Right renal pelvis (tissue), 4 donors: ENCODE data around the gene PLA2G2D. TPM values are rescaled to one million over a fixed set of nuclear protein-coding genes. Genes with fewer than 3 reads are reported as not detected.

Source experiments
- DNase-seq, 4 donors: peaks; one replicate each; pipeline ENCODE4 v3.0.0-alpha.2; 2013; ENCODE audit warnings: low read depth in 4 of 4, low spot score in 3 of 4, missing footprints in 1 of 4
- polyA plus RNA-seq, 4 donors: library from polyadenylated mRNA; unstranded; fragments of 120-200 nt; gene quantifications; one replicate each; pipeline ENCODE4 v1.2.1, GENCODE V29; 2013; ENCODE audit not compliant: insufficient read length in 4 of 4

Gene PLA2G2D
- polyA plus RNA-seq, 4 donors = 0.06 TPM; not detected in 3

DNA sequence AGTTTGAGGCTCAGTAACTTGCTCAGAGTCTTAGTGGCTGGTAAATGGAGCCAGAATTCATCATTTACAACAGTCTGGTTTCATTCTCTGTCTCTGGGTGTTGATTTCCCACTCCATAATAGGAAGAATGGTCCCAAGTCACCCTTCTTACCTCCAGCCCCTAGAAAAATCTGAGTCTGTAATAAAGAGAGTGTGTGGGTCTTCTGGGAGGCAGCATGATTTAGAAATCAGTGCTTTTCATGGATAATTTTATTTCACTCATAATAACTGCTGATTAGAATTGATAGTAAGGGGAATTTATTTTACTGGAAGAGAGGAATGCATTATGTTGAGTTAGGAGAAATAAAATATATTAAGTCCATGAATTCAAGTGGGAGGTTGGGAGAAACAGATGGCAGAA, 2.1 kb downstream of the PLA2G2D start:
- DNase-seq = no peak

- DNase-seq = no peak
These were observed 3.4 kb downstream of the PLA2G2D start for GRCh38 chr1:20115916-20116315.

DNA sequence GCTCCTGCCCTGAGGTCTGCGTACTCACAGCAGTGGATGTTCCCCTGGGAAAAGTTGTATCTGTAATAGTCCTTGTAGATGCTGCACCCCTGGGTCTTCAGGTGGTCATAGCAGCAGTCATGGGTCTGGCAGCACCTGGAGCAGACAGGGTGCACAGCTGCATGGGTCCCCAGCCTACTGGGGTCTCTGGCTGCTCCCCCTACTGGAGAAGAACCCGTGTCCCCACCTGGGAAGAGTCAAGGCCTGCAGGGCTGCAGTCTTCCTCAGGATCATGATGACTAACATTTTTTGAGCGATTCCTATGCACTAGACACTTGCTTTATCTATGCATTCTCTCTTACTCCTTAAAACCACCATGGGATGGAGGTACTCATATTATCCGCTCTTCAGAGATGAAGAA, 3.9 kb downstream of the PLA2G2D start:
- no peak for DNase-seq

GRCh38 chr1:20114021-20114648, 5.2 kb downstream of the PLA2G2D start:
- no peak for DNase-seq

- DNase-seq = no peak
These were observed 6.9 kb downstream of the PLA2G2D start for GRCh38 chr1:20112279-20113000.

- no peak for DNase-seq
These were observed 7.9 kb downstream of the PLA2G2D start for GRCh38 chr1:20111452-20111851.

GRCh38 chr1:20110679-20111078, 8.7 kb downstream of the PLA2G2D start:
- no peak for DNase-seq

GRCh38 chr1:20109223-20109856, 10.0 kb downstream of the PLA2G2D start:
- no peak for DNase-seq

- no peak for DNase-seq
These were observed 10.8 kb downstream of the PLA2G2D start for GRCh38 chr1:20108366-20109123.

DNA sequence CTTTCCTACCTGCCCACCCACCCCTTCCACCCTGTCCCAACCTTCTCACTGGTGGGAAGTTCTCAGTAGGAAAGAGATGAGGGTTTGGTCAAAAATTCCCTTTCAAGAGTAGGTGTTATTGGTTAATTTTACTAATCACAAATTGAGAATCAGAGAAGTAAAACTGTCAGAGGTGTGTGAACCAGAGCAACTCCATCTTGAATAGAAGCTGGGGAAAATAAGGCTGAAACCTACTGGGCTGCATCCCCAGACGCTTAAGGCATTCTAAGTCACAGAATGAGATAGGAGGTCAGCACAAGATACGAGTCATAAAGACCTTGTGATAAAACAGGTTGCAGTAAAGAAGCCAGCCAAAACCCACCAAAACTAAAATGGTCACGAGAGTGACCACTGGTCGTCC, 11.5 kb downstream of the PLA2G2D start:
- DNase-seq = no peak

- DNase-seq = no peak
These were observed 12.0 kb downstream of the PLA2G2D start for GRCh38 chr1:20107351-20107750.

DNA sequence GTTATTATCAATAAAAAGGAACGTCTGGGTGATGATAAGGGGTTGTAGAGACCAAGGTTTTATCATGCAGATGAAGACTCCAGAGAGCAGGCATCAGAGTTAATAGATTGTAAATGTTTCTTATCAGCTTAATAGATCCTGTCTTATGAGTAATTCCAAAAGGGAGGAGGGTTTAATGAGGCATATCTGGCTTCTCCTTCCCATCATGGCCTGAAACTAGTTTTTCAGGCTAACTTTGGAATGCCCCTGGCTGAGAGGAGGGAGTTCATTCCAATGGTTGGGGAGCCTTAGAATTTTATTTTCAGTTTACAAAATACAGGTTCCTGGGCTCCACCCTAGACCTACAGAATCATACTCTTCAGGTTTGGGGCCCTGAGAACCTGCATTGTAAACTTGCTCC, 13.5 kb downstream of the PLA2G2D start:
- DNase-seq = no peak

GRCh38 chr1:20102875-20103274, 16.5 kb downstream of the PLA2G2D start:
- no peak for DNase-seq

- peak in 2 of 4 donors; percentile 7 to 15 for DNase-seq
These were observed 18.5 kb downstream of the PLA2G2D start for GRCh38 chr1:20100632-20101355.

DNA sequence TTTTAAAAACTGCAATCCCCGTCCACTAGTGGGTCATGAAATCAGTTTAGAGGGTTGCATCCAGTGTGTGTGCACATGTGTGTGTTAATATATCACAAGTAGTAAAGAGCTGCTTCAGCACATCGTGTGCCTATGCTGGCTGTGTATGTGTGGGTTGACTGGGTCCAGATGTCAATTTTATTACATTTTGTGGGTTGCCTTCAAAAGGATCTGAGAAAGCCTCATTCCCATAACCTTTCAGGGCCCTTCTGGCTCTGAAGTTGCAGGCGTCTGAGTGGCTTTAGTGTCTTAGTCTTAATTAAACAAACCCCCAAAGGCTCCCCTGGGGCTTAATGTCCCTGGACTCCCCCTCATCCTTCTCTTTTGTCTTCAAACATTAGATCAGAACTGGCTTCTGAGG, 19.8 kb downstream of the PLA2G2D start:
- no peak for DNase-seq

DNA sequence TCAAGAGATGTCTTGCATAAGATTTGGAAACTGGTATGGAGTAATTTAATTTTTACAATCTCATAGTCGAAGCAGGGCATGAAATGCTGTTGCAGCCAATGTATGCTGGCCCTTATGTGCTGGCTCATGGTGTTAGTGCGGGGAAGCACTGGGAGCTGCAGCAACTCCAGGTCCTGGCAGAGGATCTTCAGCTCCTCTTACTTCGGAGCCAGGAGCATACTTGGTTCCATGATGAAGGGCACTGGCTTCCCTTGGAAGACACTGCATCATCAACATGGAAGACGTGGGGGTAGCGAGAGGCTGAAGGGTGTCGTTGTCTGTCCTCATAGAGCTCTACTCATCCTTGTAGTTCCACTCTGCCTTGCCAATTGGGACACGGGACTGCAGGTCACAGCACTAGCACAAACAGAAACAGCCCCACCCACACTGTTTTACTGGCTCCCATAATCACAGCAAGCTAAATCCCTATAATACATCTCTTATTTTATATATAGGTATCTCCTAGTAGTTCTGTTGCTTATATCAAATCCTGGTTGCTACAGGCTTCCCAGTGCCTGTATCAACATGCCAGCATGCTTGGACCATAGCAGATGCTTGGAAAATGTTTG, 22.4 kb downstream of the PLA2G2D start:
- DNase-seq = no peak

- no peak for DNase-seq
These were observed 23.5 kb downstream of the PLA2G2D start for GRCh38 chr1:20095564-20096434.

DNA sequence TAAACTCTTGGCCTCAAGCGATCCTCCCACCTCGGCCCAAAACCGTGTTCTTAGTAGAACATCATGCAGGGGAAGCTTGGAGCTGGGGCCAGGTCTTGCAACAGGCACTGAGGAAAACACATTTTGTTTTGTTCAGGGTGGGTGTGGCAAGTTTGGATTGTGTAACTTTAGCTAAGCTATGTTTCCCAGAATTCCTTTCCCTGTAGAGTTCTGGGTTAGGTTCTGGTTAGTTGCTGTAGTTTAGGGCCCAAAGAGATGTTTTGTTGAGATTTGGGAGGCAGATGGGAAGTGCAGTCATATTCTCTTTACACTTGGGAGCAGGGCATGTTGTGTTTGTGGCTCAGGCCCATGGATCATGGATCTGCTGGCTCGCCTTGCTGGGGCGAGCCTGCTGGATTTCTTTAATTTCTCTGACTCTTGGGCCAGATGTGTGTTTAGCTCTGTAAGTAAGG, 25.4 kb downstream of the PLA2G2D start:
- DNase-seq = no peak

DNA sequence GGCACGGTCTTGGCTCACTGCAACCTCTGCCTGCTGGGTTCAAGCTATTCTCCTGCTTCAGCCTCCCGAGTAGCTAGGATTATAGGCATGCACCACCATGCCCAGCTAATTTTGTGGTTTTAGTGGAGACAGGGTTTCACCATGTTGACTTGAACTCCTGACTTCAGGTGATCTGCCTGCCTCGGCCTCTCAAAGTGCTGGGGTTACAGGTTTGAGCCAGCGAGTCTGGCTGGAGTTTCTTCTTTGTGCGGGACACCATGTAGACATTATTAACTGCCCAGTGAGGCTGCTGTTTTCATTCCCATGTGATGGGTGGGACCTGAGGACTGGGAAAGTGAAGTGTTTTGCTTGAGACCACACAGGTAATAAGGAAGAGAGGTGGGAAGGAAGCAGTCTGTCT, 26.0 kb downstream of the PLA2G2D start:
- no peak for DNase-seq
